OCI-LY3 (cell line): ENCODE results near the gene CRYGN.

Experiments used
- CTCF ChIP-seq: fragments of 200-600, 300-600 bp; sonication (generic); IDR thresholded peaks from 2 replicates; pipeline ENCODE4 v1.5.1; 2014; ENCODE audit warnings: antibody characterized with exemption, low read length, low read depth
- EZH2phosphoT487 ChIP-seq: fragments of 200-600 bp; shearing (Covaris generic); IDR thresholded peaks from 2 replicates; pipeline ENCODE4 v1.6.1; 2018; ENCODE audit warnings: antibody characterized with exemption, mixed run types, low read depth

DNA sequence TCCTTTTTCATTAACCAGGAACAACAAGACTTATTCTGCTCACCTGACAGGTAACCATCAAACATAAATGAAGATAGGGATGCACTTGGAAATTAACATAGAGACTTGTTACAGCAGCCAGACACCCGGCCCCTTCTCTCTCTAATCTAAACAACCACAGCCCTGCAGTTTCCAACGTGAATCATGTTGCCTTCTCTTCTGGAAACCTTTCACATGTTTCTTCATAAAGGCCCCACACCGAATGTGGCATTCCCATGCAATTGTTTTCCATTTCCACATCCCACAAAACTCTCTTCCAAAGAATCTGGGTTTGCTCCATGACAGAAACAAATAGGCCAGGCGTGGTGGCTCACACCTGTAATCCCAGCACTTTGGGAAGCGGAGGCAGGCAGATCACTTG lies 15.1 kb downstream of the CRYGN start:
- TF ChIP-seq CTCF (no peak), EZH2phosphoT487 (no peak)
